Caco-2 (cell line): ENCODE data around the gene TARDBP. TPM values are rescaled to one million over a fixed set of nuclear protein-coding genes. Genes with fewer than 3 reads are reported as not detected.
A peak's percentile ranks its signal among the peaks of the same experiment; 100 is the strongest.
"Not testable (repeated sequence)": the region's sequence is repeated elsewhere in the genome, so short reads cannot be mapped to it uniquely, and the experiment has no call there.

ENCODE experiments used
- BruUV-seq: library from RNA; stranded (reverse); fragments of 400-500 nt; replicated peaks from 2 replicates; lab custom pipeline; 2021; lab: Mats Ljungman, UMichigan
- CTCF ChIA-PET: fragments of 300-600 bp; sonication (Branson Sonifier 250); formaldehyde crosslinking; loops from one replicate; lab custom pipeline; 2022; ENCODE audit warnings: antibody characterized with exemption; lab: Charles Lee
- POLR2A ChIA-PET: fragments of 300-600 bp; sonication (Branson Sonifier 250); formaldehyde crosslinking; loops from one replicate; lab custom pipeline; 2022; ENCODE audit warnings: antibody characterized with exemption; lab: Charles Lee
- DNase-seq, 2 experiments: peaks; one replicate each; pipeline versions ENCODE4 v3.0.0 to v3.0.0-alpha.2; 2020 to 2022
- H3K27me3 ChIP-seq: replicated peaks from 2 replicates; pipeline ENCODE4 v1.6.0; 2011; ENCODE audit warnings: low read length; ENCODE audit not compliant: control insufficient read depth, insufficient read depth
- H3K36me3 ChIP-seq: 2 replicates; pipeline ENCODE4 v1.5.1; 2011; ENCODE audit warnings: low read length; ENCODE audit not compliant: control insufficient read depth, insufficient read depth
- H3K4me1 ChIP-seq: fragments of 250-450 bp; sonication (Bioruptor Pico); 2 replicates; pipeline ENCODE4 v1.5.1; 2020; ENCODE audit warnings: mild to moderate bottlenecking
- H3K4me3 ChIP-seq: 2 replicates; pipeline ENCODE4 v1.5.1; 2011; ENCODE audit warnings: low read depth, mild to moderate bottlenecking, control low read depth, low read length
- H3K9me3 ChIP-seq: fragments of 250-450 bp; sonication (Bioruptor Pico); 2 replicates; pipeline ENCODE4 v1.5.1; 2020; ENCODE audit warnings: mild to moderate bottlenecking, moderate library complexity
- H3K27ac Mint-ChIP-seq: one replicate; pipeline ENCODE4 v1.8.0; 2022; ENCODE audit warnings: mixed read lengths; ENCODE audit not compliant: unreplicated experiment
- H3K27me3 Mint-ChIP-seq: one replicate; pipeline ENCODE4 v1.8.0; 2022; ENCODE audit warnings: mixed read lengths; ENCODE audit not compliant: insufficient read depth, unreplicated experiment
- H3K36me3 Mint-ChIP-seq: one replicate; pipeline ENCODE4 v1.8.0; 2022; ENCODE audit warnings: mild to moderate bottlenecking, mixed read lengths; ENCODE audit not compliant: insufficient read depth, unreplicated experiment
- H3K4me1 Mint-ChIP-seq: one replicate; pipeline ENCODE4 v1.8.0; 2022; ENCODE audit warnings: low read depth, mixed read lengths; ENCODE audit not compliant: unreplicated experiment
- H3K4me3 Mint-ChIP-seq: one replicate; pipeline ENCODE4 v1.8.0; 2022; ENCODE audit warnings: mild to moderate bottlenecking, moderate library complexity, mixed read lengths; ENCODE audit not compliant: unreplicated experiment
- H3K9me3 Mint-ChIP-seq: one replicate; pipeline ENCODE4 v1.8.0; 2022; ENCODE audit warnings: mixed read lengths; ENCODE audit not compliant: unreplicated experiment
- intact Hi-C: fragments of 100-400 bp; cut with micrococcal nuclease; formaldehyde crosslinking; loops from one replicate; pipeline ENCODE4 v1.10.0; 2022; ENCODE audit not compliant: unreplicated experiment
- total RNA-seq: library from RNA; stranded (reverse); gene quantifications from 2 replicates; pipeline ENCODE4 v1.2.3, GENCODE V29; 2022
- TF ChIP-seq, protein P1 (sequence below), 2 experiments: fragments of 200-600 bp in 1 of 2; IDR thresholded peaks; 1 replicate in 1 of 2; 2 replicates in 1 of 2; pipeline versions ENCODE4 v1.5.1 to v1.8.0; 2011 to 2022; ENCODE audit warnings: antibody characterized with exemption in 1 of 2, control low read depth in 1 of 2, inconsistent platforms in 1 of 2, low read depth in 1 of 2, low read length in 1 of 2, mild to moderate bottlenecking in 1 of 2, moderate library complexity in 1 of 2; ENCODE audit not compliant: insufficient read depth in 1 of 2, severe bottlenecking in 1 of 2, unreplicated experiment in 1 of 2

The TARDBP gene
- total RNA-seq, 1 experiment from 2014 or later, result 181 TPM

DNA sequence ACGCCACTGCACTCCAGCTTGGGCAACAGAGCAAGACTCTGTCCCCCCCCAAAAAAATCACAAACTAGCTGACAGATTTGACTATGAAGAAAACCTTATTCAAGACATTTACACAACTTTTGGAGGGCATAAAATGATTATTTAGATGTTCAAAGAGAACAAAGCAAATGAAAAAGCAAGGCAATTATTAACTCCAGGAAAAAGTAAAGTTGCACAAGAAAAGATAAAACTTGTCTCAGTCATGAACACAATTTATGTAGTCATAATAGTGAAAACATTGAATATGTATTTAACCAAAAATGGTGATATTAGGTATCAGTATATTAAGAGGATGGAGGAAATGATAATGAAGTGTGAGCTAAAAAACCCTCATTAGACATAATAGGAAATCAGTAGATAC, 11.9 kb upstream of the TARDBP start:
- ChIA-PET CTCF (no interaction called here), POLR2A (no interaction called here)
- DNase-seq, result no peak
- H3K36me3 ChIP-seq, result no peaks in the 10 kb centered on the region
- intact Hi-C loops, result no loop called here
- Mint-ChIP-seq H3K27ac (no peak overlapping the region), H3K27me3 (no peaks in the 10 kb centered on the region), H3K4me3 (no peak overlapping the region), H3K4me1 (no peaks in the 10 kb centered on the region), H3K9me3 (no peaks in the 10 kb centered on the region), H3K36me3 (no peaks in the 10 kb centered on the region)
- H3K9me3 ChIP-seq, result no peaks in the 10 kb centered on the region
- no TSS peak for BruUV-seq
- TF ChIP-seq, protein P1, sequence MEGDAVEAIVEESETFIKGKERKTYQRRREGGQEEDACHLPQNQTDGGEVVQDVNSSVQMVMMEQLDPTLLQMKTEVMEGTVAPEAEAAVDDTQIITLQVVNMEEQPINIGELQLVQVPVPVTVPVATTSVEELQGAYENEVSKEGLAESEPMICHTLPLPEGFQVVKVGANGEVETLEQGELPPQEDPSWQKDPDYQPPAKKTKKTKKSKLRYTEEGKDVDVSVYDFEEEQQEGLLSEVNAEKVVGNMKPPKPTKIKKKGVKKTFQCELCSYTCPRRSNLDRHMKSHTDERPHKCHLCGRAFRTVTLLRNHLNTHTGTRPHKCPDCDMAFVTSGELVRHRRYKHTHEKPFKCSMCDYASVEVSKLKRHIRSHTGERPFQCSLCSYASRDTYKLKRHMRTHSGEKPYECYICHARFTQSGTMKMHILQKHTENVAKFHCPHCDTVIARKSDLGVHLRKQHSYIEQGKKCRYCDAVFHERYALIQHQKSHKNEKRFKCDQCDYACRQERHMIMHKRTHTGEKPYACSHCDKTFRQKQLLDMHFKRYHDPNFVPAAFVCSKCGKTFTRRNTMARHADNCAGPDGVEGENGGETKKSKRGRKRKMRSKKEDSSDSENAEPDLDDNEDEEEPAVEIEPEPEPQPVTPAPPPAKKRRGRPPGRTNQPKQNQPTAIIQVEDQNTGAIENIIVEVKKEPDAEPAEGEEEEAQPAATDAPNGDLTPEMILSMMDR (IDR thresholded peaks at IDR 0.05; ENCODE audit: insufficient read depth in 1 of 2, low read depth in 1 of 2, low read length in 1 of 2, severe bottlenecking in 1 of 2, unreplicated experiment in 1 of 2), result no peak
- H3K4me1 ChIP-seq, result no peaks in the 10 kb centered on the region
- no peak overlapping the region for H3K4me3 ChIP-seq
- H3K27me3 ChIP-seq, result no peaks in the 10 kb centered on the region

DNA sequence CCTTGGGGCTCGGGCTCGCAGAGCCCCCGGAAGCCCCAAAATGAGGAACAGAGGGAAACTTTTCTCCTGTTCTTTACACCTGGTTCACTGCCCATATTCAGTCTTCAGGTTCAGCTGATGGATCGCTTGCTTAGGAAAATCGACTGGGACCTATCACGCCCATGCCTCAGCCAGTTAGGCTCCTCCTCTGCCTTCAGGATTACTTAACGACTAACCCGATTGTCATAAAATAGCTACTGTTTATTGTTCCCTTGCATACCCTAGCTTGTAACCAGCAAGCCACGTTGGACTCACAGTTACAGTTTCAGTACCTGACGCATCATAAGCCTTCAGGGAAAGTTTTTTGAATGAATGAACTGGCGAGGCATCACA, 692 bp downstream of the TARDBP start:
- H3K27me3 Mint-ChIP-seq, result no peaks in the 10 kb centered on the region
- peaks cover 8% of the 10 kb centered on the region for H3K4me1 ChIP-seq
- H3K27ac Mint-ChIP-seq, result peak overlapping the region; percentile 99
- H3K36me3 Mint-ChIP-seq, result peaks cover 57% of the 10 kb centered on the region
- peaks cover 6% of the 10 kb centered on the region for H3K4me1 Mint-ChIP-seq
- intact Hi-C loops, result no loop called here
- H3K36me3 ChIP-seq, result peaks cover 2% of the 10 kb centered on the region
- H3K4me3 Mint-ChIP-seq, result peak overlapping the region; percentile 82
- H3K27me3 ChIP-seq, result no peaks in the 10 kb centered on the region
- POLR2A ChIA-PET, result interaction anchor here (1.1 kb wide), 1 partner anchor 47 kb away, joined by 3 read pairs; the partner anchor contains the start of gene SRM
- TF ChIP-seq, protein P1 (IDR thresholded peaks at IDR 0.05; ENCODE audit: insufficient read depth in 1 of 2, low read depth in 1 of 2, low read length in 1 of 2, severe bottlenecking in 1 of 2, unreplicated experiment in 1 of 2), result no peak
- DNase-seq, result no peak
- no peaks in the 10 kb centered on the region for H3K9me3 ChIP-seq
- peak overlapping the region; percentile 98 for H3K4me3 ChIP-seq
- no peaks in the 10 kb centered on the region for H3K9me3 Mint-ChIP-seq
- CTCF ChIA-PET, result no interaction called here
- BruUV-seq, result no TSS peak

DNA sequence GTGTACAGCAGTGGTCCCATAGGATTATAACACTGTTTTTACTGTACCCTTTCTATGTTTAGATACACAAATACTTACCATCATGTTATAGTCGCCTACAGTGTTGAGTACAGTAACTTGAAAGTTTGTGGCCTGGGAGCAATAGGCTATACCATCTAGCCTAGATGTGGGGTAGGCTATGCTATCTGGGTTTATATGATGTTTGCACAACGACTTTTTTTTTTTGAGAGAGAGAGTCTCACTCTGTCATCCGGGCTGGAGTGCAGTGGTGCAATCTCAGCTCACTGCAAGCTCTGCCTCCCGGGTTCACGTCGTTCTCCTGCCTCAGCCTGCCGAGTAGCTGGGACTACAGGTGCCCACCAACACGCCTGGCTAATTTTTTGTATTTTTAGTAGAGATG, 6.9 kb downstream of the TARDBP start:
- H3K9me3 ChIP-seq, CTCF ChIA-PET, H3K4me1 ChIP-seq, DNase-seq, H3K27ac Mint-ChIP-seq, H3K4me3 ChIP-seq, H3K27me3 ChIP-seq, H3K27me3 Mint-ChIP-seq, H3K4me3 Mint-ChIP-seq, H3K9me3 Mint-ChIP-seq, POLR2A ChIA-PET, H3K4me1 Mint-ChIP-seq, BruUV-seq, H3K36me3 ChIP-seq, intact Hi-C loops: not testable (repeated sequence)
- H3K36me3 Mint-ChIP-seq, result peaks cover 97% of the 10 kb centered on the region

DNA sequence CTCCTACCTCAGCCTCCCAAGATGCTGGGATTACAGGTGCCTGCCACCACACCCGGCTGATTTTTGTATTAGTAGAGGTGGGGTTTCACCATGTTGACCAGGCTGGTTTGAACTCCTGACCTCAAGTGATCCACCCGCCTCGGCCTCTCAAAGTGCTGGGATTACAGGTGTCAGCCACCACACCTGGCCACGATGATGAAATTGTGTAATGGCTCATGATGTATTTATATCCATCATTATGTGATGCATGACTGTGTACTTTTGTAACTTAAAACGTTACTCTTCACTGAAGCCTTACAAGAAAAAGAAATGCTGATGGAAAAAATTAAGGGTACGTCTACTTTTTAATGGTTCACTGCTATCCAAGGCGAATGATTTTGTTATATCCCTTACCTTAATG, 7.5 kb downstream of the TARDBP start:
- H3K27me3 Mint-ChIP-seq, result no peaks in the 10 kb centered on the region
- TF ChIP-seq, protein P1 (IDR thresholded peaks at IDR 0.05; ENCODE audit: insufficient read depth in 1 of 2, low read depth in 1 of 2, low read length in 1 of 2, severe bottlenecking in 1 of 2, unreplicated experiment in 1 of 2), result no peak
- Histone ChIP-seq H3K4me3 (no peak overlapping the region), H3K27me3 (no peaks in the 10 kb centered on the region), H3K9me3 (no peaks in the 10 kb centered on the region), H3K36me3 (peaks cover 2% of the 10 kb centered on the region), H3K4me1 (no peaks in the 10 kb centered on the region)
- CTCF ChIA-PET, result no interaction called here
- intact Hi-C loops, result no loop called here
- no peak overlapping the region for H3K27ac Mint-ChIP-seq
- H3K9me3 Mint-ChIP-seq, result no peaks in the 10 kb centered on the region
- POLR2A ChIA-PET, result no interaction called here
- DNase-seq, result no peak
- no peak overlapping the region for H3K4me3 Mint-ChIP-seq
- peaks cover 97% of the 10 kb centered on the region for H3K36me3 Mint-ChIP-seq
- no peaks in the 10 kb centered on the region for H3K4me1 Mint-ChIP-seq
- no TSS peak for BruUV-seq
